Ishikawa (cell line): ENCODE data around the gene IKZF3.

Source experiments
- CEBPB ChIP-seq: IDR thresholded peaks from 2 replicates; pipeline ENCODE4 v1.6.1; 2012
- CREB1 ChIP-seq: IDR thresholded peaks from 2 replicates; pipeline ENCODE4 v1.6.1; 2012; ENCODE audit warnings: low read depth
- EGR1 ChIP-seq: IDR thresholded peaks from 2 replicates; pipeline ENCODE4 v1.6.1; 2012
- EP300 ChIP-seq: IDR thresholded peaks from 2 replicates; pipeline ENCODE4 v1.6.1; 2012; ENCODE audit warnings: borderline replicate concordance
- FOXM1 ChIP-seq: IDR thresholded peaks from 2 replicates; pipeline ENCODE4 v1.6.1; 2012; ENCODE audit warnings: low read depth, borderline replicate concordance
- NFIC ChIP-seq: IDR thresholded peaks from 2 replicates; pipeline ENCODE4 v1.6.1; 2012
- RAD21 ChIP-seq: IDR thresholded peaks from 2 replicates; pipeline ENCODE4 v1.6.1; 2012; ENCODE audit warnings: low read depth
- TAF1 ChIP-seq: IDR thresholded peaks from 2 replicates; pipeline ENCODE4 v1.6.1; 2012; ENCODE audit warnings: low read depth, mild to moderate bottlenecking
- TCF12 ChIP-seq: IDR thresholded peaks from 2 replicates; pipeline ENCODE4 v1.6.1; 2012; ENCODE audit warnings: low read depth
- TEAD4 ChIP-seq: IDR thresholded peaks from 2 replicates; pipeline ENCODE4 v1.6.1; 2012
- USF1 ChIP-seq: IDR thresholded peaks from 2 replicates; pipeline ENCODE4 v1.6.1; 2012
- YY1 ChIP-seq: IDR thresholded peaks from 2 replicates; pipeline ENCODE4 v1.6.1; 2012; ENCODE audit warnings: low read depth
- ZBTB7A ChIP-seq: IDR thresholded peaks from 2 replicates; pipeline ENCODE4 v1.6.1; 2012; ENCODE audit warnings: low read depth
- TF ChIP-seq, protein P1 (sequence below): IDR thresholded peaks from 2 replicates; pipeline ENCODE4 v1.6.1; 2012; ENCODE audit warnings: low read depth, mild to moderate bottlenecking
- TF ChIP-seq, protein P2 (sequence below): IDR thresholded peaks from 2 replicates; pipeline ENCODE4 v1.6.1; 2012

The IKZF3 gene

GRCh38 chr17:39769974-39770587 is 94.0 kb downstream of the IKZF3 start:
- no peak for TF ChIP-seq TCF12
- no peak for TF ChIP-seq FOXM1
- TF ChIP-seq NFIC: no peak
- TF ChIP-seq EP300: no peak
- no peak for TF ChIP-seq CREB1
- TF ChIP-seq RAD21: no peak
- no peak for TF ChIP-seq TEAD4
- no peak for TF ChIP-seq ZBTB7A
- TF ChIP-seq YY1: no peak
- no peak for TF ChIP-seq TAF1

DNA sequence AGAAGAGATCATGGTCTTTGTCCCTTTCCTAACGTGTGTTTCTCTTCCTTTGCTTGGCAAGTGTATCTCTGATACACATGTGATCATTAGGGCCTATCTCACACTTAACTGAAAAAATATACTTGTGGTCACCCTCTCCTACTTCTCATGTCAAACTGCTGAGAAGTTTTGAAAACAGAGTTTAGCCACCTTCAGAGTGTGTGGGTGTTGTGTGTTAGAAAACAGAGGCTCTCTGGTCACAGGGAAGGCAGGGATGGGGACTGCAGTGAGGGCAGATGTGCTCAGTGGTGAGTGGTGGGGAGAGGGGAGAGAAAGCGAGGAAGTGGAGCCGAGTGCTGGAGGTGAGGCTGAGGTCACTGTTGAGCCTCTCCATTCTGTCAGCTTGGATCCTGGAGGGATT is 97.0 kb downstream of the IKZF3 start:
- no peak for TF ChIP-seq EP300
- TF ChIP-seq EGR1: no peak
- no peak for TF ChIP-seq ZBTB7A
- TF ChIP-seq CEBPB: no peak
- TF ChIP-seq, protein P1, sequence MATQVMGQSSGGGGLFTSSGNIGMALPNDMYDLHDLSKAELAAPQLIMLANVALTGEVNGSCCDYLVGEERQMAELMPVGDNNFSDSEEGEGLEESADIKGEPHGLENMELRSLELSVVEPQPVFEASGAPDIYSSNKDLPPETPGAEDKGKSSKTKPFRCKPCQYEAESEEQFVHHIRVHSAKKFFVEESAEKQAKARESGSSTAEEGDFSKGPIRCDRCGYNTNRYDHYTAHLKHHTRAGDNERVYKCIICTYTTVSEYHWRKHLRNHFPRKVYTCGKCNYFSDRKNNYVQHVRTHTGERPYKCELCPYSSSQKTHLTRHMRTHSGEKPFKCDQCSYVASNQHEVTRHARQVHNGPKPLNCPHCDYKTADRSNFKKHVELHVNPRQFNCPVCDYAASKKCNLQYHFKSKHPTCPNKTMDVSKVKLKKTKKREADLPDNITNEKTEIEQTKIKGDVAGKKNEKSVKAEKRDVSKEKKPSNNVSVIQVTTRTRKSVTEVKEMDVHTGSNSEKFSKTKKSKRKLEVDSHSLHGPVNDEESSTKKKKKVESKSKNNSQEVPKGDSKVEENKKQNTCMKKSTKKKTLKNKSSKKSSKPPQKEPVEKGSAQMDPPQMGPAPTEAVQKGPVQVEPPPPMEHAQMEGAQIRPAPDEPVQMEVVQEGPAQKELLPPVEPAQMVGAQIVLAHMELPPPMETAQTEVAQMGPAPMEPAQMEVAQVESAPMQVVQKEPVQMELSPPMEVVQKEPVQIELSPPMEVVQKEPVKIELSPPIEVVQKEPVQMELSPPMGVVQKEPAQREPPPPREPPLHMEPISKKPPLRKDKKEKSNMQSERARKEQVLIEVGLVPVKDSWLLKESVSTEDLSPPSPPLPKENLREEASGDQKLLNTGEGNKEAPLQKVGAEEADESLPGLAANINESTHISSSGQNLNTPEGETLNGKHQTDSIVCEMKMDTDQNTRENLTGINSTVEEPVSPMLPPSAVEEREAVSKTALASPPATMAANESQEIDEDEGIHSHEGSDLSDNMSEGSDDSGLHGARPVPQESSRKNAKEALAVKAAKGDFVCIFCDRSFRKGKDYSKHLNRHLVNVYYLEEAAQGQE: no peak
- no peak for TF ChIP-seq FOXM1
- no peak for TF ChIP-seq NFIC

- TF ChIP-seq, protein P2, sequence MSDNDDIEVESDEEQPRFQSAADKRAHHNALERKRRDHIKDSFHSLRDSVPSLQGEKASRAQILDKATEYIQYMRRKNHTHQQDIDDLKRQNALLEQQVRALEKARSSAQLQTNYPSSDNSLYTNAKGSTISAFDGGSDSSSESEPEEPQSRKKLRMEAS: no peak
- no peak for TF ChIP-seq CREB1
- TF ChIP-seq CEBPB: no peak
- TF ChIP-seq EP300: no peak
- no peak for TF ChIP-seq ZBTB7A
- no peak for TF ChIP-seq FOXM1
- no peak for TF ChIP-seq EGR1
- no peak for TF ChIP-seq TAF1
- TF ChIP-seq RAD21: no peak
- TF ChIP-seq, protein P1: no peak
- no peak for TF ChIP-seq TEAD4
- no peak for TF ChIP-seq YY1
- no peak for TF ChIP-seq USF1
- no peak for TF ChIP-seq NFIC
- TF ChIP-seq TCF12: no peak
Observed at GRCh38 chr17:39765766-39766165, 98.3 kb downstream of the IKZF3 start.

DNA sequence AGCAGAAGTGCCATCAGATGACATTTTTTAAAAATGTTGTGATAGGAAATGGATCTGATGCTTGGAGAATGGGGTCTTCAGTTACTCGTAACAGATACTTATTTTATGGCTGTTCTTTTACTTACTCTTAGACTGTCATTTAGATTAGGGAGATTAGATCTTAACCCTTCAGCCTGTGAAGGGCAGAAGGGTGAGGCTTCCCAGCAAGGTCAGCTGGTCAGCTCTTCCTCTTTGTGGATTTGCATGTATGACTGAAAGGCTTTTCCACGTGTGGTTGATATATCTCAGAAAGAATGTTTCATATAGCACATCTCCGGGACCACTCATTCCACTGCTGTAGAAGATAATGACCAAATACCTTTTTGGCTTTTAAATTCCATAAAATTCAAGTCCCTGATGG is 98.9 kb downstream of the IKZF3 start:
- TF ChIP-seq, protein P2: no peak
- no peak for TF ChIP-seq YY1

DNA sequence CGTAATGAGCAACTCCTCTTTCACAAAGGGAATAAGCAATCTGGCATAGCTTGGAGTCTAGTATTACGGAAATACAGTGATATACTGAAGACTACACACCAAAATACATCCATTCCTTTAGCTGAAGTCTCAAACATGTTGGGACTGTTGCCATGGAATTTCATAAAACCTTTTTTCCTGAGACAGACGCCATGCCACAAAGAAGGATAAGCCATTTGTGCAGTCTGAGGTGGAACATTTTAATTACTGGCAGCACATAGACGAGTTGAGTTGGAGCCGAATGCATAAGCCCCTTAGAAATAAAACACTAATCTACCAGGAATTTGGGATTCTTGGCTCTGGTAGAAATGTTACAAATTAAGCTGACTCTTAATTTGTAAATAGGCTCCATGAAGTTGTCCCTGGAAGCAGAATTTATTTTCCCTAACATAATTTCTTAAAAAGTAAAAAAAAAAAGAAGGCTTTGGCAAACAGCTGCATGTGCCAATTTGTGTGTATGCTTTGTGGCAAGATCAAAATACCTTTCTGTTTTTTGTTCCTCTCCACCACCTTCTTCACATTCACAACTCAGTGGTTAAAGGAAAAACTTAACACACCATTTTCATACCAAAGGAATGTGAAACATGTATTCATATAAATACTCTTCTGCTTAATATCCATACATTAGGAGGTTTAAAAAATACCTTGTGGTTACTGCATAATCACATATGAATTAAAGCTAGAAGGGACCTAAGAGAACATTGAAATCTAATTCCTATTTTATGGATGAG is 100.9 kb downstream of the IKZF3 start:
- TF ChIP-seq USF1: no peak
- TF ChIP-seq RAD21: no peak
- no peak for TF ChIP-seq CREB1
- no peak for TF ChIP-seq TAF1

DNA sequence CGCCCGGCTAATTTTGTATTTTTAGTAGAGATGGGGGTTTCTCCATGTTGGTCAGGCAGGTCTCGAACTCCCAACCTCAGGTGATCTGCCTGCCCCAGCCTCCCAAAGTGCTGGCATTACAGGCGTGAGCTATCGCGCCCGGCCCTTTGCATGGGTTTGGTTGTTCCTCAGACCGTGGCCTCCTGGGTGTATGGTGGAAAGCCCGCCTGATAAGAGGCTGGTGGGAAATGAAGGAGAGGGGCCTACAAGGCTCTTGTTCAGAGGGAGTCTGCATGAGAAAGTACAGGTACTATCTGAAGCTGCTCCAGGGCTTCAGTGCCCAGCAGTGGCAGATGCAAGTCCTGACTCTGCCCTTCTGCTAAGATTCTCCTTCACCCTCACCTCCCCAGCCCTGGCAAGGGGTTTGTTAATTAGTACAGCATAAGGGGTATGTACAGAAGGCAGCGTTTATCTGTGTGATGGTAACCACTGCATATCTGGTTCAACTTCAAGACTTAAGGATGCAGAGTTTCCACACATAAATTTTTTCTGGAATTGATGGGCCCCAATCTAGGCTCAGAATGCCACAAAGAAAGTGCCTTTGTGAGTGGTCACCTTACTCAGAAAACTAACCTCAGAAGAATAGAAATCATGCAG is 102.1 kb downstream of the IKZF3 start:
- TF ChIP-seq TEAD4 (no peak), CREB1 (no peak), RAD21 (no peak), EGR1 (no peak), TCF12 (no peak), TAF1 (no peak)
